HG03095 (cell line): ENCODE results near the gene PARP1.
"Not testable (repeated sequence)": the region's sequence is repeated elsewhere in the genome, so short reads cannot be mapped to it uniquely, and the experiment has no call there.

Experiments used
- ATAC-seq: cut with Tn5 transposase; IDR thresholded peaks from one replicate; pipeline ENCODE4 v1.9.1; 2021; ENCODE audit warnings: moderate library complexity; ENCODE audit not compliant: unreplicated experiment

Gene PARP1

GRCh38 chr1:226355669-226356551 lies 52.0 kb downstream of the PARP1 start:
- ATAC-seq = no peak

DNA sequence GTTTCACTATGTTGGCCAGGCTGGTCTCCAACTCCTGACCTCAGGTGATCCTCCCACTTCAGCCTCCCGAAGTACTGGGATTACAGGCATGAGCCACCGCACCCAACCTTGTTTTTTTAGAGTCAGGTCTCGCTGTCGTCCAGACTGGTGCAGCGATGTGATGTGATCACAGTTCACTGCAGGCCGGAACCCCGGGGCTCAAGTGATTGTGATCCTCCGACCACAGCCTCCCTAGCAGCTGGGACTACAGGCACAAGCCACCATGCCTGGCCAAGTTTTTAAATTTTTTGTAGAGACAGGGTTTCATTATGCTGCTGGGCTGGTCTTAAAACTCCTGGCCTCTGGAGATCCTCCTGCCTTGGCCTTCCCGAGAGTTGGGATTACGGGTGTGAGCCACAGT lies 52.9 kb downstream of the PARP1 start:
- ATAC-seq = no peak

DNA sequence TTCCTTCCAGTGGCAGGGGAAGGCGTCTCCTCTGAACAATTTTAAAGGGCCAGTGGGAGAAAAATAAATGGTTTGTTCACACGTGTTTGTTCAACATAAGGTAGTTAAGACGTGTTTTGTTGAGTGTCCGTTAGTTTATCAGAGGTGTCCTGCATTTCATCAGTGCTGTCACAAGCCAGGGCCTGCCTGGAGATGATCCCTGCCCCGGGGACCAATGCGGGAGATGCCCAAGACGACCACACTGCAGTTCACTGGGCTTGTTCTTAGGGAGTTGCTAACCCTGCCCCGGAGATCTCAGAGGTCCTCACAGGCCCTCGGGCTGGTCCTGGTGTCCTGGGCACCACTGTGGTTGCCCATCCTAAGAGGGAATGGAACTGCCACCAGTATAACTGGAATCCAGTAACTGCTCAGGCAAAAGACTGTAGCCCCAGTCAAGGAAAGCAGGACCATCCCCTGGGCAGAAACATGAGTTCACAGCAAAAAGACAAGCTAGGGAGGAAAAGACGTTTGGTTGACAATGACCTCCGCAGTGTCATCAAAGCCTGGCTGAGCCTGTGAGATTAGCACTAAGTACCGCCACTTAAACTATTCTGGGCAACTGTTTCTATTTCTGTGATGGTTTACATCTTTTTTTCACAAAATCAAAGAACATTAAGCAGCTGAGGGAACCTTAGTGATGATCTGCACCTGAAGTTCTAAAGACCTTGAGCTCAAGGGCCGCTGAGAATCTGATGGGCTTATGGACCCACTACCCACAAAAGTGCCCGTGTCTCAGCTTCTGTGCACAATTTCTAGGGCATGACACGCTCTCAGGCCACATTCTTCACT lies 54.0 kb downstream of the PARP1 start:
- ATAC-seq = no peak

DNA sequence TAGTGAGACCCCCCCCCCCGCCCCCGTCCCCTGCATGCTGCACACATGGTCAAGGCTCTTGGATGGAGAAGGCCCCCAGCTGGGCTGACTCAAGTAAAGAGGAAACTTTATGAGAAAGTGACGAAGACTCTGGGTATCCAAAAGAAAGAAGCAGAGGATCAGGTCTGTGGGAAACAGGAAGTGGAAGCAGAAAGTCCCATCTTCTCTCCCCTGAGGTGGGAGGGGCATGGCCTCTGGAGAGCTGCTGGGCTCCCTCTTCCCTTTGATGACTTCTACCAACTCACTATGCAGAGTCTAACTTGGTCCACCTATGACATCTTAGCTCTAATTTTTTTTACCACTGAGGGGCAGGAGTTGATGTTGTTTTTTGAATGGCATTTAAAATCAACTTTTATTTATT lies 56.2 kb downstream of the PARP1 start:
- ATAC-seq = no peak

DNA sequence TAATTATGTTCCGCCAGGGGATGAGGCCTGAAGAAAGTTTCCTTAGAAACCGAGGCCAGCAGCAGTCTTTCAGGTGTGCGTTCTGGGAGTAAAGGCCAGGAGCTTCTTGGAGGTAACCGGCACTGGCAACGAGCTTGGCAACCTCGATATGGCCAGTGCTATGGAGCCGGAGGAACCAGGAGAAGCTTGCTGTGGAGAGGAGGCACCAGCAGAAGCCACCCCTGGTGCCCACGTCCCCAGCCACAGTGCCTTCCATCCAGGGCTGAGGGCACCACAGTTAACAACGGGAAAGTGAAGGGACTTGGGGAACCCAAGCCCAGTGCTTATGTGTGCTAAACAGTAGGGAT lies 57.4 kb downstream of the PARP1 start:
- ATAC-seq = no peak

- peak; percentile 41 for ATAC-seq
Observed at GRCh38 chr1:226349801-226350518, 57.9 kb downstream of the PARP1 start.

- ATAC-seq = no peak
Observed at GRCh38 chr1:226349081-226349480, 58.8 kb downstream of the PARP1 start.

DNA sequence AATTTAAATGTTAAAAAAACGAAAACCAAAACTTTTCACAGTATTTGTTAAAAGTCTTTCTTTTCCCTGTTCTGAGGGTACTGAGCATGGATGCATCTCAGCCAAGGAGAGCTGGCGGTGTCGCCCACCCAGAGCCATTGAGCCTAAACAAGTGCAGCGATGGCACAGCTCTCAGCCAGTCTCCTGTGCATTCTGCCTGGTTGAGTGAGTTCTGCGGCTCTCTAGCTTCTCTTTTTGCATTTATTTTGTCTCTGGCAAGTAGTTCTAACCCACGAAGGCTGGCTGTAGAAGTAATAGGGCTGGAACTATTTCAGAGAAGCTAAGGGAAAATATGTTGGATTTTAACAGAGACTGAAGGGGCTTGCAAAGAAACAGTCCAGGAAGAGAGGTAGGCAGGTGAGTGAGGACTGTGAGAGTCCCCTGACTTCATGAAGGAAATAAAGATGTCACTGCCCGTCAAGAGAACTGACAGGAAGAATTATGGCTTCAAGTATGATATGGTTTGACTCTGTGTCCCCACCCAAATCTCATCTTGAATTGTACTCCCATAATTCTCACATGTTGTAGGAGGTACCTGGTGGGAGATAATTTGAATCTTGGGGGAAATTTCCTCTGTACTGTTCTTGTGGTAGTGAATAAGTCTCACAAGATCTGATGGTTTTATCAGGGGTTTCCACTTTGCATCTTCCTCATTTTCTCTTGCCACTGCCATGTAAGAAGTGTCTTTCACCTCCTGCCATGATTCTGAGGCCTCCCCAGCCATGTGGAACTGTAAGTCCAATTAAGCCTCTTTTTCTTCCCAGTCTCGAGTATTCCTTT lies 63.2 kb downstream of the PARP1 start:
- no peak for ATAC-seq

DNA sequence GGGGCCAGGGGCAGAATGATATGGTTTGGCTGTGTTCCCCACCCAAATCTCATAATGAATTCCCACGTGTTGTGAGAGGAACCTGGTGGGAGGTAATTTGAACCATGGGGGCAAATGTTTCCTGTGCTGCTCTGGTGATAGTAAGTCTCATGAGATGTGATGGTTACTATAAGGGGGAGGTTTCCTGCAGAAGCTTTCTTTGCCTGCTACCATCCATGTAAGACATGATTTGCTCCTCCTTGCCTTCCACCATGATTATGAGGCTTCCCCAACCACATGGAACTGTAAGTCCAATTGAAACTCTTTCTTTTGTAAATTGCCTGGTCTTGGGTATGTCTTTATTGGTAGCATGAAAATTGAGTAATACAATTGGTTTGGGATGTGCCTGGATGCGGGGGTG lies 65.2 kb downstream of the PARP1 start:
- ATAC-seq = no peak

DNA sequence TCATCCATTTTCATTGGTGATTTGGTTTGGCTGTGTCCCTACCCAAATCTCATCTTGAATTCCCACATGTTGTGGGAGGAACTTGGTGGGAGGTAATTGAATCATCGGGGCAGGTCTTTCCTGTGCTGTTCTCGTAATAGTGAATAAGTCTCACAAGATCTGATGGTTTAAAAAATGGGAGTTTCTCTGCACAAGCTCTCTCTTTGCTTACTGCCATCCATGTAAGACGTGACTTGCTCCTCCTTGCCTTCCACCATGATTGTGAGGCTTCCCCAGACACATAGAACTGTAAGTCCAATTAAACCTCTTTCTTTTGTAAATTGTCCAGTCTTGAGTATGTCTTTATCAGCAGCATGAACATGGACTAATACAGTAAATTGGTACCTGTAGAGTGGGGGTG lies 67.8 kb downstream of the PARP1 start:
- not testable (repeated sequence) for ATAC-seq

DNA sequence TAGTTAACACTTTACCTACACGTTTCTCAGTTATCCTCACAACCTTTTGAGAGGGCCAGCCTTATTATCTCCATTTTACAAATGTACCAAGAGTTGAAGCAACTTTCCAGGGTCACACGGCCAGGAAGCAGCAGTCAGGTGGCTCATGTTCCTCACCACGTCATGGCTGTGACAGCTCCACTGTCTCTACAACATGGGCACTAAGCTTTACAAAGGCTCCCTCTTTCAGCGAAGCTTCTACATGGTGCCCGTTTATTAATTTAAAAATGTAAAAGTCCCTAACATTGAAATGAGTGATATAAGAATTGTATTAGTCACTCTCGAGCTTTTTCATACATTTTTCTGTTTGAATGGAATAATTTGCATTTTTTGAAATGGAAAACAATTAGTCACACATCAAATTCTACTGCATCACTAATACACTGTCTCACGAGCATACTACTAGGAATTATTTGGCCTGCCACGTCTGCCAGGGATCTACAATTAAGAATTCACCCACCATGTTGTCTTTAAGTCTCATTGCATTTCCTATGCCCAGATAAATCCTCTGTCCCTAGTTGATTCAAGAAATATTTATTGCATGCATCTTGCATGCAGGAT lies 70.5 kb downstream of the PARP1 start:
- ATAC-seq = no peak

- ATAC-seq = no peak
Observed at GRCh38 chr1:226335661-226336060, 72.2 kb downstream of the PARP1 start.

GRCh38 chr1:226332947-226333346 lies 74.9 kb downstream of the PARP1 start:
- ATAC-seq = no peak

DNA sequence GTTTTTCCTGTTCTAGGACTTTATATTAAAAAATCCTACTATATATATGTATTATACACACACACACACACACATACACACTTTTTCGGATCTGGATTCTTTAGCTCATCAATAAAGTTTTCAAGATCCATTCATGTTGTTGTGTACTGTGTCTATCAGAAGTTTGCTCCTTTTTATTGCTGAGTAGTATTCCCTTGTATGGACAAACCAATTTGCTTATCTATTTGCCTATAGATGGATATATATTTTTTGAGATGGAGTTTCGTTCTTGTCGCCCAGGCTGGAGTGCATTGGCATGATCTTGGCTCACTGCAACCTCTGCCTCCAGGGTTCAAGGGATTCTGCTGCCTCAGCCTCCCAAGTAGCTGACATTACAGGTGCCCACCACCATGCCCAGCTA lies 78.7 kb downstream of the PARP1 start:
- no peak for ATAC-seq

DNA sequence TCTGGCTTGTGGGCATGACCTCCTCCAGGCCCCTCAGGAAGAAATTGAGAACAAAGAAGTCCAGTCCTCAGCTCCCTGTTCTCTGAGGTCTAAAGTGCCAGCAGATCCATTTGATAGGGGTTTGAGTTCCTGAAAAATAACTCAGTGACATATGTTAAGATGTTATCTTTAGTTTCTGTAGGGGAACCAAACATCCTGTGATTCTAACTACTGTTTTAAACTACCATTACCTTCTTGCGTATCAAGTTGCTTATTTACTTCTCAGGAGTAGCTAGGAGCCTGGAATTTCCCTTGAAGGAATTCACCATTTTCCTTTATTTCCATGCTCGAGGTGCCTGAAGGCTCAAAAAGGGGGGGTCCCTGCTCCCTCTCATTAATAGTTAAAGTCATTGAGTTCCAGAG lies 80.1 kb downstream of the PARP1 start:
- no peak for ATAC-seq

- ATAC-seq = no peak
Observed at GRCh38 chr1:226325178-226325577, 82.7 kb downstream of the PARP1 start.

DNA sequence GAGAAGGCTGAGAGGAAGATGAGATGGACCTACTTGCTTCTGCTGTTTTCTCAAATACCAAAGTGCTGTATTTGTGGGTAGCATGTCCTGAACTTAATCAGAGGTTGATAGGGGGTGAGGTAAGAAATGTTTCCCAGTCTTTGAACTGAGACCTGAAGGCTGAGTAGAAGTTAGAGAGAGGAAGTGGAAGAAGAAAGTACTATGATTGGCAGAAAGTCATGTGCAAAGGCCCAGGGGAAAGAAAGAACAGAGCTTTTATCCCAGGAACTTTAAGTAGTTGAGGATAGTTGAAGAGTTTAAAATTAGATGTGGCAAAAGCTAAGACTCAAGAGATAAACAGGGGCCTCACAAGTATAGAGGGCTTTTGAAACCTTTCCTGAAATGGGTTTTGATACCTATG lies 83.4 kb downstream of the PARP1 start:
- ATAC-seq = no peak

DNA sequence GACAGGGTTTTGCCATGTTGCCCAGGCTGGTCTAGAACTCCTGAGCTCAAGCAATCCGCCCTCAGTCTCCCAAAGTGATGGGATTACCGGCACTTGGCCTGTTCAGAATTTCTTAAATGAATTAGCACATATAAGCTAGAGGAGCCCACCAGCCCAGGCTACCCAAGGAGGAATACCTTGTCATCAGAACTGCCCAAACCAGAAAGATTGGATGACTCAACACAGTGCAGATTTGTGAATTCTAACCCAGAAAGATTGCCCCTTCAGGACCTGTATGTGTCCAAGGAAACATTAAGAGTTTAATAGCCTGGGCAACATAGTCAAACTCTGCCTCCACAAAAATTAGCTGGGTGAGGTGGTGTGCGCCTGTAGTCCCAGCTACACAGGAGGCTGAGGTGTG lies 84.9 kb downstream of the PARP1 start:
- ATAC-seq = no peak

DNA sequence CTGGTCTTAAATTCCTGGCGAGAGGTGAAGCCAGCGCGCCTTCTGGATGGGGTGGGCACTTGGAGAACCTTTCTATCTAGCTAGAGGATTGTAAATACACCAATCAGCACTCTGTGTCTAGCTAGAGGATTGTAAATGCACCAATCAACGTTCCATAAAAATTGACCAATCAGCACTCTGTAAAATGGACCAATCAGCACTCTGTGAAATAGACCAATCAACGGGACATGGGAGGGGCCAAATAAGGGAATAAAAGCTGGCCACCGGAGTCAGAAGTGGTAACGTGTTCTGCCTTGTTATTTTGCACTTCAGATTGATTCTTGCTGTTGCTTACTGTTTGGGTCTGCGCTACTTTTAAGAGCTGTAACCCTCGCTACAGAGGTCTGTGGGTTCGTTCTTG lies 87.0 kb downstream of the PARP1 start:
- ATAC-seq = no peak

DNA sequence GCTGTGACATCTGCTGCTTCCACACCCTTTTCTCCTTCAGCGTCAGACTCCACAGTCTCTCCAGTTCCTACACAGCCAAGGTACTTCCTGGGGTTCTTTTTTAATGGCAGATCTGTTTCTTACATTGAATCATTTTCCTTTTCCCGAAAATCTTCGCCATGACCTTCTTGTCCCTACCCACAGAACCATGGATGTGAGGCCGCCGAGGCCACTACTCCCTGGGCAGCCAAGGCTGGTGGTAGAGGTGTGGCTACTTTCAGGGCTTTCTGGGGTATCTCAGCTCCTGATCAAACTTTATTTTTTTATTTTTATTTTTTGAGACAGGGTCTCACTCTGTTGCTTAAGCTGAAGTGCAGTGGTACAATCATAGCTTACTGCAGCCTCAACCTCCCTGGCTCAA lies 89.4 kb downstream of the PARP1 start:
- no peak for ATAC-seq
